GDM1 (cell line): Measurements from ENCODE around the gene CDC42EP5.

Experiments used
- DNase-seq: peaks from one replicate; lab custom pipeline; 2025; lab: John Stamatoyannopoulos, UW

The CDC42EP5 gene

GRCh38 chr19:54426291-54426931 is 46.7 kb downstream of the CDC42EP5 start:
- no peak for DNase-seq

- no peak for DNase-seq
Measured at GRCh38 chr19:54425382-54425723, 47.7 kb downstream of the CDC42EP5 start.

- no peak for DNase-seq
Measured at GRCh38 chr19:54424660-54425381, 48.3 kb downstream of the CDC42EP5 start.

GRCh38 chr19:54424201-54424600 is 48.9 kb downstream of the CDC42EP5 start:
- DNase-seq, result no peak

- no peak for DNase-seq
Measured at GRCh38 chr19:54422136-54422535, 51.0 kb downstream of the CDC42EP5 start.

- DNase-seq, result no peak
Measured at GRCh38 chr19:54421521-54421920, 51.6 kb downstream of the CDC42EP5 start.

GRCh38 chr19:54421169-54421516 is 52.0 kb downstream of the CDC42EP5 start:
- no peak for DNase-seq

- no peak for DNase-seq
Measured at GRCh38 chr19:54420383-54421168, 52.5 kb downstream of the CDC42EP5 start.

GRCh38 chr19:54420068-54420382 is 53.1 kb downstream of the CDC42EP5 start:
- DNase-seq, result no peak

GRCh38 chr19:54418930-54419800 is 53.9 kb downstream of the CDC42EP5 start:
- DNase-seq, result no peak

- no peak for DNase-seq
Measured at GRCh38 chr19:54418030-54418929, 54.8 kb downstream of the CDC42EP5 start.

GRCh38 chr19:54416695-54417491 is 56.2 kb downstream of the CDC42EP5 start:
- DNase-seq, result no peak

- DNase-seq, result no peak
Measured at GRCh38 chr19:54415901-54416673, 57.0 kb downstream of the CDC42EP5 start.

- DNase-seq, result no peak
Measured at GRCh38 chr19:54415208-54415900, 57.7 kb downstream of the CDC42EP5 start, which contains the start of gene TTYH1. TTYH1 (plus strand) TSS chr19:54415464; CDS start chr19:54415553, 89 bp downstream.
